Spleen (tissue), 7 donors: ENCODE data around the gene QSER1.

ENCODE experiments used
- CTCF ChIP-seq, 11 experiments: fragments of 200-600 bp in 7 of 11; fragments of 450-650 bp in 4 of 11; sonication (generic) in 4 of 11; IDR thresholded peaks in 8 of 11; conservative IDR thresholded peaks in 3 of 11; 1 replicate in 7 of 11; 2 replicates in 4 of 11; pipeline versions ENCODE4 v1.4.0 to v1.8.0; 2016 to 2021; ENCODE audit warnings: antibody characterized with exemption in 11 of 11, inconsistent platforms in 4 of 11, mild to moderate bottlenecking in 1 of 11
- POLR2AphosphoS5 ChIP-seq, 3 donors: sonication (generic); formaldehyde crosslinking; IDR thresholded peaks; one replicate each; pipeline ENCODE4 v1.5.1; 2017; ENCODE audit warnings: antibody characterized with exemption in 3 of 3
- donor health status: DM: no; HTN: no; CAD: no; lungs with moderate emphysema.
- donor health status: DM: no; HTN: no; CAD: no.
- donor health status: DM: no; HTN: no; CAD: no.

GRCh38 chr11:33021501-33021900 is 128.9 kb downstream of the QSER1 start:
- TF ChIP-seq CTCF (IDR thresholded peaks at IDR 0.05 in 8 of 11, conservative IDR thresholded peaks at IDR 0.05 in 3 of 11) (no peak), POLR2AphosphoS5 (IDR thresholded peaks at IDR 0.05) (no peak)
